ENCODE measurements around the gene ITGBL1.

- TF ChIP-seq POLR2A (IDR thresholded peaks at IDR 0.05) (no peak), CTCF (IDR thresholded peaks at IDR 0.05) (no peak)
Observed at GRCh38 chr13:101614491-101614890, 162.0 kb downstream of the ITGBL1 start.

Data from testis (tissue), 2 donors.